HG03097 (cell line): ENCODE results near the gene GSKIP.
A peak's percentile ranks its signal among the peaks of the same experiment; 100 is the strongest.

Source experiments
- ATAC-seq: cut with Tn5 transposase; IDR thresholded peaks from one replicate; pipeline ENCODE4 v1.9.1; 2021; ENCODE audit not compliant: unreplicated experiment, low FRiP score

The GSKIP gene

DNA sequence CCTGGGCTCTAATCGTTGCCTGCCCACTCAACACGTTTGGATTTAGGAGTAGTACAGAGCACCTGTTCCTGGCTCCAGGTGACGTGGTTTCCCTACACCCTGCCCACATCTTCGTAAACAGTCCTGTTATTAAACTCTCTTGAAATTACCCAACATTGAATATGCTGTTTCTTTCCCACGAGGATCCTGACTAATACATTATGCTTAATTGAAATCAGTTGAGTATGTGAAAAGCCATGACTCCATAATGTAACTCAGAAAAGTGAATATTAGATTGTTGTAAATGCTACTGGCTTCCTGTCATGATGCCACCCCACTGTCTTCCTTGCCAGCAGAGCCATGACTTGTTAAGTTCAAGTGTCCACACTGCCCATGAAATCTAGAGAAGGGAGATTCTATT, 50.2 kb downstream of the GSKIP start:
- ATAC-seq: no peak

DNA sequence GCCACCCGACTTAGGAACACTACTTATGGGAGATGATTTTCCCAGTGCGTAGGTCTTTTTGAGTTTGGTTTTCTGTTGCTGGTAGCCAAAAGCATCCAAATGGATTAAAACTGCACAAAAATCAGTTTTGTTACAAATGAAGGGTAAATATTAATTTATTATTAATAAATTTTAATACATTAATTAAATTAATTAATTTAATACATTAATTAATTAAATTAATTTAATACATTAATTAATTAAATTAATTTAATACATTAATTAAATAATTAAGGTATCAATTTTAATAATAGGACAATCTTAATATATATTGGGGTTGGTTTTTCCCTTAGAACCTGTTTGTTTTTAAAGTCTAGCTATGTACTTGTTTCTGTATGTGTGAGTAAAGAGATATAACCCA, 52.2 kb downstream of the GSKIP start:
- ATAC-seq: no peak

DNA sequence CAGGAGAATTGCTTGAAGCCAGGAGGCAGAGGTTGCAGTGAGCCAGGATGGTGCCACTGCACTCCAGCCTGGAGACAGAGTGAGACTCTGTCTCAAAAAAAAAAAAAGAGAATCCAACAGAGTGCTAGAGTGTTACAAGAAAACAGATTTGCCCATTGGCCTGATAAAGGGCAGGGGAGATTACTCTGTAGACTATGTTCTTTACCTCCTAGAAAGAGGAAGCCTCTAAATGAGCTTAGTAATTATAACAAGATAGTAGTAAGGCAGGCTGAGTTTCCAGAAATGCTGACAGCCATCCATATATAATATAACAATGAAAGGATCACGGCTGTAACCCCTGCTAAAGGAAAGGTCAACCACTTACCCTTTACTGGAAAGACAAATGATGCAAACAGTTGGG, 53.0 kb downstream of the GSKIP start:
- no peak for ATAC-seq

DNA sequence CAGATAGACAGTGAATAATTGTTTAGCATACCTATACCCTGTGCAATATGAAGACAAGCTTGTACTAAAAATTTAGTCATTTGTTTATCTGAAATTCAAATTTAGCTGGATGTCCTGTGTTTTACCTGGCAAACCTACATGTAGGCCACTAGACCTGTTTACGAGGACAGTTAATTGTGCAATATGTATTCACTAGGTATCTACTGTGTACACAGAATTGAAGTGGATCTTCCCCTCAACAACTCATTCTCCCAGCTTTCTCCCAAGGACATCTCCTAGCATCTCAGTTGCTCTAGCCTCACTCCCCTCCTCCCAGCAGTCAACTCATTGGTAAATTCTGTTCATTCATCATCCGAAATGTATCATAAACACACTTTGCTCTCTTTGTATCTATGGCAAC, 53.9 kb downstream of the GSKIP start:
- ATAC-seq: no peak

DNA sequence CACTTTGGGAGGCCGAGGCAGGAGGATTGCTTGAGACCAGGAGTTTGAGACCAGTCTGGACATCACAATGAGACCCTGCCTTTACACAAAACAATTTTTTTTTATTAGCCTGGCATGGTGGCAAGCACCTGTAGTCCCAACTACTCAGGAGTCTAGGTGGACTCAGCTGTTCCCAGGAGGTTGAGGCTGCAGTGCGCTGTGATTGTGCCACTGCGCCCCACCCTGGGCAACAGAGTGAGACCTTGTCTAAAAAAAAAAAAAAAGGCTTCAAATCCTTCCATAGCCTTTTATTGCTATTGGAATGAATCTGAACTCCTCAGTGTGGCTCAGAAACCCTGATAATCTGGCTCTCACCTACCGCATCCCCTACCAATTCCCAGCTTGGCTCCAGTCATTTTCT, 54.7 kb downstream of the GSKIP start:
- ATAC-seq: no peak

DNA sequence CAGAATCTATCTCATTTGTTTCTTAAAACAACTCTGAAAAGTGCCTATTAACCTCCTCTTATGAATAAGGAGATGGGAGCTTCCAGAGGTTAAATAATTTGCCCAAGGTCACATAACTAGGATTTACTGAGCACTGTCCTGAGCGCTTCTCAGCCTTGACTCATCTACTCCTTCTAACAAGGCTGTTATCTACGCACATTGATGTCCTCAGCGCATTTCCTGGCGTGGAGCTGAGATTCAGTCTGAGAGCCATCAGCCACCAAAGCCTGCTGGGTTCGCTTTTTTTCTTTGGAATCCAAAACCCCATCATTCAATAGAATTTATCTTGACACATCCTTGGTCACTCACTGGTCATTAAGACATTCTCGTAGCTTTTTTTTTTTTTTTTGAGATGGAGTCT, 57.9 kb downstream of the GSKIP start:
- no peak for ATAC-seq

DNA sequence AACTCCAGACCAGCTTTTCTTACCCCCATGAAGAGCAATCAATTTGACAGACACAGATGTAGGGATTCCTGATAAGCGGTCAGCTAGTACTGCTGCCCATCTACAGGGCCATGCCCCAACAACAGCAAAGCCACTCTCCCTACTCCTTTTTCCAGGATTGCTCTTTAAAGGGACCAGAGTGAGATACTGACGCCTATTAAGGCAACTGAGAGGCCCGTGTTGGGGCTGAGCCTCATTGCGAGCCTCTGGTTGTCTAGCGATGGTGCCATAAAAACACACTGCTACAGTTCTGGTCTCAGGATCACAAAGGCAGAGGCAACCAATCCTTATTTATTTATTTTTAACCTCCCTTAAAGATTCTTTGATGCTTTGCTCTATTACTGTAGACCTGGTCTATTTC, 59.7 kb downstream of the GSKIP start:
- ATAC-seq: no peak

DNA sequence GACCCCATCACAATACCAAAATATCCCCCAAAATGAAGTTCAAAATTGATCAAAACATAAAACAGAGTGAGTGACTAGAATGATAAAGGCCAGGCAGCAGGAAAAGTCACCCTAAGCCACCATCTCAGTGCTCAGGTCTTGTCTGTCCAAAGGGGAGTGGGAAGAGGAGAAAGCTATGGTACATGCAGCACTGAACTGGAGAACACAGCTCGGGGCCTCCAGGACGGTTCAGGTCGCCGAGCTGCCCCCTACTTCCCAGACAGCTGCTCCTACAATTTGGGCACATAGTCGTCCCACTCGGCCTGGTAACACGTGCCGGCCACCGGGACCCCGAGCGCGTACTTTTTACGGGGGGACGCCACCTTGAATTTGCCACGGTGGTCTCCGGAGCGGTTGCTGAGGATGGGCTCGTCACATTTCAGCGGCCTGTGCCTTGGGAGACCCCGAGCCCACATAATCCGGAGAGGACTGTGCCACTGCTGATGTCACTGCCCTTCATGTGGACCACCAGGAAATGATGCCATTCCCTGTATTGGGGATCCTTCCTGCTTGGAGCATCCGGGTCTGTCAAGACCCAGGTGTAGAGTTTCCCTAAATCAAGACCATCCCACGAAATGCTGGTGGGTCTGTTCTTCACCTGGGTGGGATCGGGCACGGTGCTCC, 60.3 kb downstream of the GSKIP start:
- no peak for ATAC-seq

DNA sequence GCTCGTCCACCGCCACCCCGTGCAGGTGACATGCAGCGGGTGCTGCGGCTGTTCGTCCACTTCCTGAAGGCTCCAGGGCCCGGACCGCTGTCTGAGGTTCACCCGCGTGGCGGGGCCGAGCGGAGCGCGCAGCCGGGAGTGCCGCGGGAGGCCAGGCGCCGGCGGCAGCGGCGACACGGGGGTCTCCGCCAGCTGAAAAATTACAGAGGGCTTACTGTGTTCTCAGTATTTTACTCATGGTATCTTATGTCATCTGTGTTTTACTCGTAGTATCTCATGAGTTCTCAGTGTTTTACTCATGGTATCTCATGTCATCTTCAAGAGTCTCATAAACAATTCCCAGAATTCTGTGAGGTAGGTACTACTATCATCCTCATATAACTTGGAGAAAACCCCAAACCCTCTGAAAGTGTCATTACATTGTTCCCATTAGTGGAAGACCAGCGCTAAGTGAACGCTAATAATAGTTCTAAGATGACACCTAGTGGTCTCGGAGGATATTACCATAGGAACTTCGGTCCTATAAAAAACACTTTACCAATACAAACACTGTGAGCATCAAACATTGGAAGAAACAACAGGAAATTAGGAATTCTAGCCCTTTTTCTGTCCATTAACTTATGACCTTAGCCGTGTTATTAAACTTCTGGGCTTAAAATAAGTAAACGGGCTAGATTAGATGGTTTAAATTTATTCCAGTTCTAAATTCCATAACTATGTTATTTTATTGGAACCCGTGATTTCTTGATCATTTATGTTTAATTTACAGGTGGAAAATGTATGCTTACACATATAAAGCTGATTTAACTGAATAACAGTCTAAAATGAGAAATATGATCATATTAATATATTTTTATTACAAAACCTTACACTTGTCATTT, 61.0 kb downstream of the GSKIP start:
- ATAC-seq: peak; percentile 63

DNA sequence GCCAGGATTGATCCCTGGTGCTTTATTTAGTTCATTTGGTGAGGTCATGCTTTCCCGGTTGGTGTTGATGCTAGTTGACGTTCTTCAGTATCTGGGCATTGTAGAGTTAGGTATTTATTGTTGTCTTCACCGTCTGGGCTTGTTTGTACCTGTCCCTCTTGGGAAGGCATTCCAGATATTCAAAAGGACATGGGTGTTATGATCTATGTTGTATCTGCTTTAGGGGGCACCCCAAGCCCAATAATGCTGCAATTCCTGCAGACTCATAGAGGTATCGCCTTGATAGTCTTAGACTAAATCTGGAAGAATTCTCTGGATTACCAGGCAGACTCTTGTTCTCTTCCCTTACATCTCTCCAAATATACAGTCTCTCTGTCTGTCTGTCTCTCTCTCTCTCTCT, 70.7 kb downstream of the GSKIP start:
- no peak for ATAC-seq
